WTC11 (cell line): ENCODE data around the gene GRIN1. TPM values are rescaled to one million over a fixed set of nuclear protein-coding genes. Genes with fewer than 3 reads are reported as not detected.

ENCODE experiments used
- ATAC-seq: fragments of 200-7000 bp; cut with Tn5 transposase; 2 replicates; pipeline ENCODE4 v1.10.0; 2021; ENCODE audit warnings: mild to moderate bottlenecking, moderate library complexity
- CTCF ChIA-PET: fragments of 300-600 bp; sonication (Branson Sonifier 250); formaldehyde crosslinking; loops from one replicate; lab custom pipeline; 2021; ENCODE audit warnings: antibody characterized with exemption; lab: Charles Lee
- POLR2A ChIA-PET: fragments of 350-600 bp; sonication (Branson Sonifier 250); formaldehyde crosslinking; loops from one replicate; lab custom pipeline; 2021; ENCODE audit warnings: antibody characterized with exemption; lab: Charles Lee
- DNase-seq: peaks from one replicate; pipeline ENCODE4 v3.0.0; 2021; ENCODE audit warnings: low spot score
- H3K27ac Mint-ChIP-seq: 2 replicates; pipeline ENCODE4 v1.8.0; 2021; ENCODE audit warnings: mixed read lengths
- H3K27me3 Mint-ChIP-seq: 2 replicates; pipeline ENCODE4 v1.8.0; 2021; ENCODE audit warnings: low read depth, mild to moderate bottlenecking, moderate library complexity, mixed read lengths
- H3K36me3 Mint-ChIP-seq: 2 replicates; pipeline ENCODE4 v1.8.0; 2021; ENCODE audit warnings: mixed read lengths
- H3K4me1 Mint-ChIP-seq: 2 replicates; pipeline ENCODE4 v1.8.0; 2022; ENCODE audit warnings: mixed read lengths
- H3K4me3 Mint-ChIP-seq: 2 replicates; pipeline ENCODE4 v1.8.0; 2021; ENCODE audit warnings: mild to moderate bottlenecking, moderate library complexity, mixed read lengths
- H3K9me3 Mint-ChIP-seq: 2 replicates; pipeline ENCODE4 v1.8.0; 2021; ENCODE audit warnings: mixed read lengths
- CREB1 ChIP-seq: sonication (generic); formaldehyde crosslinking; IDR thresholded peaks from 2 replicates; pipeline ENCODE4 v1.8.0; 2023; ENCODE audit warnings: mild to moderate bottlenecking, missing genetic modification reagents
- ETV6 ChIP-seq: sonication (generic); formaldehyde crosslinking; IDR thresholded peaks from 2 replicates; pipeline ENCODE4 v1.8.1; 2022; ENCODE audit warnings: mild to moderate bottlenecking, missing genetic modification reagents
- FOXJ3 ChIP-seq: sonication (generic); formaldehyde crosslinking; IDR thresholded peaks from 2 replicates; pipeline ENCODE4 v1.9.0; 2021; ENCODE audit warnings: missing genetic modification reagents, mild to moderate bottlenecking, borderline replicate concordance
- HMGA2 ChIP-seq: fragments of 250-450 bp; sonication (Bioruptor Pico); IDR thresholded peaks from 2 replicates; pipeline ENCODE4 v1.4.0; 2021; ENCODE audit warnings: mild to moderate bottlenecking, moderate library complexity
- KAT7 ChIP-seq: sonication (generic); formaldehyde crosslinking; IDR thresholded peaks from 2 replicates; pipeline ENCODE4 v1.8.1; 2023; ENCODE audit warnings: missing genetic modification reagents, mild to moderate bottlenecking, borderline replicate concordance
- SMAD4 ChIP-seq: sonication (generic); formaldehyde crosslinking; IDR thresholded peaks from 2 replicates; pipeline ENCODE4 v1.8.0; 2022; ENCODE audit warnings: mild to moderate bottlenecking, missing genetic modification reagents
- TP53 ChIP-seq: sonication (generic); formaldehyde crosslinking; IDR thresholded peaks from 2 replicates; pipeline ENCODE4 v1.8.1; 2023; ENCODE audit warnings: mild to moderate bottlenecking, missing genetic modification reagents
- ZNF263 ChIP-seq: sonication (generic); formaldehyde crosslinking; IDR thresholded peaks from 2 replicates; pipeline ENCODE4 v1.8.1; 2022; ENCODE audit warnings: low read depth, mild to moderate bottlenecking, moderate library complexity, missing genetic modification reagents
- ZNF317 ChIP-seq: sonication (generic); formaldehyde crosslinking; IDR thresholded peaks from 2 replicates; pipeline ENCODE4 v1.8.1; 2023; ENCODE audit warnings: low read depth, mild to moderate bottlenecking, moderate library complexity, missing genetic modification reagents, borderline replicate concordance
- ZNF423 ChIP-seq: fragments of 250-450 bp; sonication (Bioruptor Pico); IDR thresholded peaks from 2 replicates; pipeline ENCODE4 v2.1.2; 2022; ENCODE audit warnings: mild to moderate bottlenecking, moderate library complexity
- total RNA-seq: library from RNA; stranded (reverse); gene quantifications from 3 replicates; pipeline ENCODE4 v1.2.3, GENCODE V29; 2021
- TF ChIP-seq, protein P1 (sequence below): sonication (generic); formaldehyde crosslinking; IDR thresholded peaks from 2 replicates; pipeline ENCODE4 v1.8.0; 2023; ENCODE audit warnings: mild to moderate bottlenecking, missing genetic modification reagents
- TF ChIP-seq, protein P2 (sequence below): sonication (generic); formaldehyde crosslinking; IDR thresholded peaks from 2 replicates; pipeline ENCODE4 v1.8.0; 2022; ENCODE audit warnings: missing genetic modification reagents
- TF ChIP-seq, protein P3 (sequence below): sonication (generic); formaldehyde crosslinking; conservative IDR thresholded peaks from 2 replicates; pipeline ENCODE4 v1.8.1; 2022; ENCODE audit warnings: mild to moderate bottlenecking, missing genetic modification reagents
- TF ChIP-seq, protein P4 (sequence below): fragments of 200-600 bp; IDR thresholded peaks from 2 replicates; pipeline ENCODE4 v1.8.0; 2022; ENCODE audit warnings: antibody characterized with exemption

Gene GRIN1
- total RNA-seq, 1 experiment from 2014 or later: 4.1 TPM

DNA sequence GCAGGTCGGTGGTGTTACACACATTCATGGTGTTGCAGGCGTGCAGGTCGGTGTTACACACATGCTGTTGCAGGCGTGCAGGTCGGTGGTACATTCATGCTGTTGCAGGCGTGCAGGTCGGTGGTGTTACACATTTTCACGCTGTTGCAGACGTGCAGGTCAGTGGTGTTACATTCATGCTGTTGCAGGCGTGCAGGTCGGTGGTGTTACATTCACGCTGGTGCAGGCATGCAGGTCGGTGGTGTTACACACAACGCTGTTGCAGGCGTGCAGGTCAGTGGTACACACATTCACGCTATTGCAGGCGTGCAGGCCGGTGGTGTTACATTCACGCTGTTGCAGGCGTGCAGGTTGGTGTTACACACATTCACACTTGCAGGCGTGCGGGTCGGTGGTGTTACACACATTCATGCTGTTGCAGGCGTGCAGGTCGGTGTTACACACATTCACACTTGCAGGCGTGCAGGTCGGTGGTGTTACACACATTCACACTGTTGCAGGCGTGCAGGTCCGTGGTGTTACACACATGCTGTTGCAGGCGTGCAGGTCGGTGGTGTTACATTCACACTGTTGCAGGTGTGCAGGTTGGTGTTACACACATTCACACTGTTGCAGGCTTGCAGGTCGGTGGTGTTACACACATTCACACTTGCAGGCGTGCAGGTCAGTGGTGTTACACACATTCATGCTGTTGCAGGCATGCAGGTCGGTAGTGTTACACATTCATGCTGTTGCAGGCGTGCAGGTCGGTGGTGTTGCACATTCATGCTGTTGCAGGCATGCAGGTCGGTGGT is 35.6 kb upstream of the GRIN1 start:
- POLR2A ChIA-PET: no interaction called here
- Mint-ChIP-seq H3K27ac (no peak overlapping the region), H3K4me3 (no peak overlapping the region), H3K36me3 (peaks cover 17% of the 10 kb centered on the region), H3K9me3 (no peaks in the 10 kb centered on the region), H3K4me1 (no peaks in the 10 kb centered on the region), H3K27me3 (no peaks in the 10 kb centered on the region)
- CTCF ChIA-PET: no interaction called here
- DNase-seq (no peak), ATAC-seq (no peak)
- no peak for TF ChIP-seq ETV6 (CRISPR knock-in tag)

DNA sequence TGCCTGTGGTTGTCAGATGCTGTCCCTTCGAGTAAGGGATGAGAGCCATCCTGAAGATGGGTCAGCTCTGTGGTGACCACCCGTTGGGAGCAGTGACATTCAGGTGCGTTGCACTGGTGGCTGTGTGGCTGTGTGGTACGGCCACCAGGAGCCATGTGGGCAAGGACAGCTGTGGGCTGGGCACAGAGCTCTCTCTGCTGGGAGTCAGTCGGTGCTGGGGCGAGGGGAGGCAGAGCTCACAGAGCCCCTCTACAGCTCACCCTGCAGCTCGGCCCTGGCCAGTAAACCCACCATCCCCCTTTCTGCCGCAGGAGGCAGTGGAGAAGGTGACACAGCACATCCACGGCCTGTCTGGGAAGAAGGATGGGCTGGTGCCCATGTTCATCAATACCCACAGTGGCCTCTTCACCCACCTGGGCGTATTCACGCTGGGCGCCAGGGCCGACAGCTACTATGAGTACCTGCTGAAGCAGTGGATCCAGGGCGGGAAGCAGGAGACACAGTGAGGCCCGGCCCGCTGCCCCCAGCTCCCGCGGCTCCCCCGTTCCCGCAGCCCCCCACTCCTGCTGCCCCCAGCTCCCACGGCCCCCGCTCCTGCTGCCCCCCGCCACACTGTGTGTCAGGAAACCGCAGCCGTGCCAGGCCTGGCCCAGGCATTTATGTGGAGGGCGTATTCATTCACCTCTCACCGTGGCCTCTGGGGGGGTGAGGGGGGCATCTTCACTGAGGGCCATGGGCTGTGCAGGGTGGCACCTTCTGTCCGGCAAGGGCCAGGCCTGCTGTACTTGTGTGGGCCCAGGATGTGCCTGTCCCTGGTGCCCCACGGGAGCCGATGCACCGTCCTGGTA is 32.9 kb upstream of the GRIN1 start:
- POLR2A ChIA-PET: no interaction called here
- TF ChIP-seq, protein P1, sequence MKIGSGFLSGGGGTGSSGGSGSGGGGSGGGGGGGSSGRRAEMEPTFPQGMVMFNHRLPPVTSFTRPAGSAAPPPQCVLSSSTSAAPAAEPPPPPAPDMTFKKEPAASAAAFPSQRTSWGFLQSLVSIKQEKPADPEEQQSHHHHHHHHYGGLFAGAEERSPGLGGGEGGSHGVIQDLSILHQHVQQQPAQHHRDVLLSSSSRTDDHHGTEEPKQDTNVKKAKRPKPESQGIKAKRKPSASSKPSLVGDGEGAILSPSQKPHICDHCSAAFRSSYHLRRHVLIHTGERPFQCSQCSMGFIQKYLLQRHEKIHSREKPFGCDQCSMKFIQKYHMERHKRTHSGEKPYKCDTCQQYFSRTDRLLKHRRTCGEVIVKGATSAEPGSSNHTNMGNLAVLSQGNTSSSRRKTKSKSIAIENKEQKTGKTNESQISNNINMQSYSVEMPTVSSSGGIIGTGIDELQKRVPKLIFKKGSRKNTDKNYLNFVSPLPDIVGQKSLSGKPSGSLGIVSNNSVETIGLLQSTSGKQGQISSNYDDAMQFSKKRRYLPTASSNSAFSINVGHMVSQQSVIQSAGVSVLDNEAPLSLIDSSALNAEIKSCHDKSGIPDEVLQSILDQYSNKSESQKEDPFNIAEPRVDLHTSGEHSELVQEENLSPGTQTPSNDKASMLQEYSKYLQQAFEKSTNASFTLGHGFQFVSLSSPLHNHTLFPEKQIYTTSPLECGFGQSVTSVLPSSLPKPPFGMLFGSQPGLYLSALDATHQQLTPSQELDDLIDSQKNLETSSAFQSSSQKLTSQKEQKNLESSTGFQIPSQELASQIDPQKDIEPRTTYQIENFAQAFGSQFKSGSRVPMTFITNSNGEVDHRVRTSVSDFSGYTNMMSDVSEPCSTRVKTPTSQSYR (CRISPR knock-in tag): no peak
- TF ChIP-seq ZNF317 (CRISPR knock-in tag) (no peak), CREB1 (CRISPR knock-in tag) (no peak), ZNF263 (CRISPR knock-in tag) (no peak), TP53 (CRISPR knock-in tag) (no peak), FOXJ3 (CRISPR knock-in tag) (no peak)
- TF ChIP-seq, protein P2, sequence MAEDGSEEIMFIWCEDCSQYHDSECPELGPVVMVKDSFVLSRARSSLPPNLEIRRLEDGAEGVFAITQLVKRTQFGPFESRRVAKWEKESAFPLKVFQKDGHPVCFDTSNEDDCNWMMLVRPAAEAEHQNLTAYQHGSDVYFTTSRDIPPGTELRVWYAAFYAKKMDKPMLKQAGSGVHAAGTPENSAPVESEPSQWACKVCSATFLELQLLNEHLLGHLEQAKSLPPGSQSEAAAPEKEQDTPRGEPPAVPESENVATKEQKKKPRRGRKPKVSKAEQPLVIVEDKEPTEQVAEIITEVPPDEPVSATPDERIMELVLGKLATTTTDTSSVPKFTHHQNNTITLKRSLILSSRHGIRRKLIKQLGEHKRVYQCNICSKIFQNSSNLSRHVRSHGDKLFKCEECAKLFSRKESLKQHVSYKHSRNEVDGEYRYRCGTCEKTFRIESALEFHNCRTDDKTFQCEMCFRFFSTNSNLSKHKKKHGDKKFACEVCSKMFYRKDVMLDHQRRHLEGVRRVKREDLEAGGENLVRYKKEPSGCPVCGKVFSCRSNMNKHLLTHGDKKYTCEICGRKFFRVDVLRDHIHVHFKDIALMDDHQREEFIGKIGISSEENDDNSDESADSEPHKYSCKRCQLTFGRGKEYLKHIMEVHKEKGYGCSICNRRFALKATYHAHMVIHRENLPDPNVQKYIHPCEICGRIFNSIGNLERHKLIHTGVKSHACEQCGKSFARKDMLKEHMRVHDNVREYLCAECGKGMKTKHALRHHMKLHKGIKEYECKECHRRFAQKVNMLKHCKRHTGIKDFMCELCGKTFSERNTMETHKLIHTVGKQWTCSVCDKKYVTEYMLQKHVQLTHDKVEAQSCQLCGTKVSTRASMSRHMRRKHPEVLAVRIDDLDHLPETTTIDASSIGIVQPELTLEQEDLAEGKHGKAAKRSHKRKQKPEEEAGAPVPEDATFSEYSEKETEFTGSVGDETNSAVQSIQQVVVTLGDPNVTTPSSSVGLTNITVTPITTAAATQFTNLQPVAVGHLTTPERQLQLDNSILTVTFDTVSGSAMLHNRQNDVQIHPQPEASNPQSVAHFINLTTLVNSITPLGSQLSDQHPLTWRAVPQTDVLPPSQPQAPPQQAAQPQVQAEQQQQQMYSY: no peak
- DNase-seq (no peak), ATAC-seq (no peak)
- 0 out of 2 replicates have a peak, but pooled peaks cover 7% of the 10 kb centered on the region for H3K36me3 Mint-ChIP-seq
- H3K4me3 Mint-ChIP-seq: no peak overlapping the region
- no peaks in the 10 kb centered on the region for H3K4me1 Mint-ChIP-seq
- no peak overlapping the region for H3K27ac Mint-ChIP-seq
- H3K9me3 Mint-ChIP-seq: no peaks in the 10 kb centered on the region
- no peaks in the 10 kb centered on the region for H3K27me3 Mint-ChIP-seq
- CTCF ChIA-PET: interaction anchor here (1.2 to 2.0 kb wide), 2 partner anchors 38 to 59 kb away, joined by 3 to 8 read pairs; no protein-coding TSS in a partner anchor

DNA sequence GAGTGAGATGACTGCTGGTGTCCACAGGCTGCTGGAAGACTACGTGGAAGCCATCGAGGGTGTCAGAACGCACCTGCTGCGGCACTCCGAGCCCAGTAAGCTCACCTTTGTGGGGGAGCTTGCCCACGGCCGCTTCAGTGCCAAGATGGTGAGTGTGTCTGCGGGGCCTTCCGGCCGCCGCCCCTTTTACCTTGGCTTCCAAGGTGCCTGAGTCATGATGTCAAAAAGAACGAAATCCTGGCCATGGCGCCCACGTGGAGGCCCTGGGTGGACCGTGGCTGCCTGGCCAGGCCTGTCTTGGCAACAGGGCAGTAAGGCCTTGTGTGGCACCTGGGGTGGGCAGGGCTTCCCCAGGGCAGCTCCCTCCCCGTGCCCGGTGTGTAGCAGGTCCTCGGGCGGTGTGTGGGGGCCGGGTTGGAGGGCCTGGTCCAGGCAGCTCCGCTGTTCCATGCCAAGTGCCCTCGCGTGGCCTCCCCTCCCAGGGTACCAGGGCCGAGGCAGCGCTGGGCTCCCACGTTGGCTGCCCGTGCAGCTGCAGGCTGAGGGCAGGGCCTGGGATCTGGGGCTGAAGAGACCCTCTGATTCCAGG is 32.2 kb upstream of the GRIN1 start:
- Mint-ChIP-seq H3K36me3 (0 out of 2 replicates have a peak, but pooled peaks cover 7% of the 10 kb centered on the region), H3K27me3 (no peaks in the 10 kb centered on the region), H3K4me3 (no peak overlapping the region), H3K9me3 (no peaks in the 10 kb centered on the region), H3K27ac (no peak overlapping the region), H3K4me1 (no peaks in the 10 kb centered on the region)
- no peak for DNase-seq
- TF ChIP-seq HMGA2 (CRISPR knock-in tag) (no peak), KAT7 (CRISPR knock-in tag) (no peak), TP53 (CRISPR knock-in tag) (no peak), SMAD4 (CRISPR knock-in tag) (no peak), ETV6 (CRISPR knock-in tag) (no peak), ZNF423 (CRISPR knock-in tag) (no peak)
- TF ChIP-seq, protein P3, sequence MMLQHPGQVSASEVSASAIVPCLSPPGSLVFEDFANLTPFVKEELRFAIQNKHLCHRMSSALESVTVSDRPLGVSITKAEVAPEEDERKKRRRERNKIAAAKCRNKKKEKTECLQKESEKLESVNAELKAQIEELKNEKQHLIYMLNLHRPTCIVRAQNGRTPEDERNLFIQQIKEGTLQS: no peak
- TF ChIP-seq, protein P4, sequence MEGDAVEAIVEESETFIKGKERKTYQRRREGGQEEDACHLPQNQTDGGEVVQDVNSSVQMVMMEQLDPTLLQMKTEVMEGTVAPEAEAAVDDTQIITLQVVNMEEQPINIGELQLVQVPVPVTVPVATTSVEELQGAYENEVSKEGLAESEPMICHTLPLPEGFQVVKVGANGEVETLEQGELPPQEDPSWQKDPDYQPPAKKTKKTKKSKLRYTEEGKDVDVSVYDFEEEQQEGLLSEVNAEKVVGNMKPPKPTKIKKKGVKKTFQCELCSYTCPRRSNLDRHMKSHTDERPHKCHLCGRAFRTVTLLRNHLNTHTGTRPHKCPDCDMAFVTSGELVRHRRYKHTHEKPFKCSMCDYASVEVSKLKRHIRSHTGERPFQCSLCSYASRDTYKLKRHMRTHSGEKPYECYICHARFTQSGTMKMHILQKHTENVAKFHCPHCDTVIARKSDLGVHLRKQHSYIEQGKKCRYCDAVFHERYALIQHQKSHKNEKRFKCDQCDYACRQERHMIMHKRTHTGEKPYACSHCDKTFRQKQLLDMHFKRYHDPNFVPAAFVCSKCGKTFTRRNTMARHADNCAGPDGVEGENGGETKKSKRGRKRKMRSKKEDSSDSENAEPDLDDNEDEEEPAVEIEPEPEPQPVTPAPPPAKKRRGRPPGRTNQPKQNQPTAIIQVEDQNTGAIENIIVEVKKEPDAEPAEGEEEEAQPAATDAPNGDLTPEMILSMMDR: no peak
- ChIA-PET CTCF (interaction anchor here (0.6 to 2.0 kb wide), 4 partner anchors 39 to 150 kb away, joined by 3 to 8 read pairs (median 3); no protein-coding TSS in a partner anchor), POLR2A (interaction anchor here (0.5 kb wide), 1 partner anchor 39 kb away, joined by 3 read pairs; no protein-coding TSS in a partner anchor)
- no peak for ATAC-seq
